Tibial nerve (tissue), 4 donors: ENCODE results near the gene RPS6KA5. TPM values are rescaled to one million over a fixed set of nuclear protein-coding genes. Genes with fewer than 3 reads are reported as not detected.
A peak's percentile ranks its signal among the peaks of the same experiment; 100 is the strongest.

Experiments used
- DNase-seq, 2 donors: peaks; one replicate each; pipeline ENCODE4 v3.0.0-alpha.2; 2019; ENCODE audit warnings: low spot score in 2 of 2
- H3K27ac ChIP-seq, 4 donors: fragments of 200-600 bp; sonication (generic) in 3 of 4; one replicate each; pipeline ENCODE4 v1.5.1; 2017 to 2019; ENCODE audit warnings: mild to moderate bottlenecking in 1 of 4
- H3K27me3 ChIP-seq, 2 donors: fragments of 200-600 bp; sonication (generic) in 1 of 2; one replicate each; pipeline versions ENCODE4 v1.5.1 to v1.6.0; 2017 to 2019
- H3K36me3 ChIP-seq, 3 donors: fragments of 200-600 bp; sonication (generic); one replicate each; pipeline ENCODE4 v1.5.1; 2018 to 2019
- H3K4me1 ChIP-seq, 4 donors: fragments of 200-600 bp; sonication (generic) in 3 of 4; one replicate each; pipeline ENCODE4 v1.5.1; 2017 to 2019
- H3K4me3 ChIP-seq, 4 donors: fragments of 200-600 bp; sonication (generic) in 3 of 4; one replicate each; pipeline ENCODE4 v1.5.1; 2017 to 2019; ENCODE audit warnings: mild to moderate bottlenecking in 1 of 4, moderate library complexity in 1 of 4
- H3K9me3 ChIP-seq, 4 donors: fragments of 200-600 bp; sonication (generic) in 3 of 4; one replicate each; pipeline ENCODE4 v1.5.1; 2017 to 2019
- CTCF ChIP-seq, 5 experiments: fragments of 200-600 bp in 3 of 5; fragments of 450-650 bp in 2 of 5; sonication (generic) in 3 of 5; IDR thresholded peaks; one replicate each; pipeline ENCODE4 v1.5.1; 2016 to 2019; ENCODE audit warnings: antibody characterized with exemption in 5 of 5, mild to moderate bottlenecking in 3 of 5, moderate library complexity in 2 of 5
- EP300 ChIP-seq, 2 donors: sonication (generic); formaldehyde crosslinking; IDR thresholded peaks; one replicate each; pipeline ENCODE4 v1.6.1; 2017; ENCODE audit warnings: antibody characterized with exemption in 2 of 2, mild to moderate bottlenecking in 1 of 2
- POLR2A ChIP-seq, 2 donors: fragments of 450-650 bp; IDR thresholded peaks; one replicate each; pipeline ENCODE4 v1.6.1; 2017; ENCODE audit warnings: antibody characterized with exemption in 2 of 2, mild to moderate bottlenecking in 2 of 2, moderate library complexity in 2 of 2
- WGBS, 2 donors: methylation state at CpG; one replicate each; pipeline ENCODE4 v1.1.5; 2018; 5-methylcytosine and 5-hydroxymethylcytosine counted together
- small RNA-seq: library from RNA; depleted of rRNA; stranded (forward); fragments of <200 nt; gene quantifications from one replicate; pipeline ENCODE3, GENCODE V24; 2016
- total RNA-seq, 4 donors: library from RNA; depleted of rRNA; stranded (reverse); fragments of >200 nt; gene quantifications; one replicate each; pipeline ENCODE4 v1.1.0, GENCODE V29; 2016

RPS6KA5 gene
- total RNA-seq, 4 donors from 2014 or later = 8.4 to 12.7 (median 10.1) TPM

- TF ChIP-seq POLR2A (IDR thresholded peaks at IDR 0.05) (no peak), EP300 (IDR thresholded peaks at IDR 0.05) (no peak), CTCF (IDR thresholded peaks at IDR 0.05) (no peak)
- no peak for DNase-seq
- H3K4me1 ChIP-seq = peaks cover 0 to 30% (median 6%) of the 10 kb centered on the region in 4 donors
- no peaks in the 10 kb centered on the region for H3K9me3 ChIP-seq
- no peaks in the 10 kb centered on the region for H3K36me3 ChIP-seq
- WGBS, 2 donors = 86 to 88% methylated on average over 2 of the region's 2 CpGs
- no peak overlapping the region for H3K4me3 ChIP-seq
- H3K27ac ChIP-seq = peak overlapping the region in 1 of 4 donors; percentile 33
- H3K27me3 ChIP-seq = no peaks in the 10 kb centered on the region
These were observed 257.2 kb downstream of the RPS6KA5 start for GRCh38 chr14:90803249-90803648.

- Histone ChIP-seq H3K9me3 (no peaks in the 10 kb centered on the region), H3K27me3 (no peaks in the 10 kb centered on the region), H3K36me3 (no peaks in the 10 kb centered on the region), H3K4me1 (peaks cover 0 to 15% (median 0%) of the 10 kb centered on the region in 4 donors), H3K4me3 (no peak overlapping the region), H3K27ac (no peak overlapping the region)
- WGBS, 2 donors = 83 to 87% methylated on average over 5 of the region's 5 CpGs
- no peak for DNase-seq
- no peak for TF ChIP-seq POLR2A (IDR thresholded peaks at IDR 0.05)
- TF ChIP-seq CTCF (IDR thresholded peaks at IDR 0.05) = no peak
- no peak for TF ChIP-seq EP300 (IDR thresholded peaks at IDR 0.05)
These were observed 261.0 kb downstream of the RPS6KA5 start for GRCh38 chr14:90799420-90799819.

- Histone ChIP-seq H3K27me3 (no peaks in the 10 kb centered on the region), H3K9me3 (no peaks in the 10 kb centered on the region), H3K4me1 (peaks cover 0 to 10% (median 0%) of the 10 kb centered on the region in 4 donors), H3K36me3 (no peaks in the 10 kb centered on the region), H3K4me3 (no peak overlapping the region), H3K27ac (no peak overlapping the region)
- 90 to 93% methylated on average over 13 of the region's 13 CpGs for WGBS, 2 donors
- DNase-seq = no peak
- TF ChIP-seq EP300 (IDR thresholded peaks at IDR 0.05) (no peak), POLR2A (IDR thresholded peaks at IDR 0.05) (no peak), CTCF (IDR thresholded peaks at IDR 0.05) (no peak)
These were observed 262.5 kb downstream of the RPS6KA5 start for GRCh38 chr14:90797919-90798318.

Small RNA genes lying within 50 kb of the gene (small RNA-seq; reads per million reads assigned to genes)
- not detected for gene RNU7-30P

Other genes with a start within 250 kb of the RPS6KA5 start
- gene TTC7B, start 244.2 kb downstream of the RPS6KA5 start, total RNA-seq = 10 to 100 TPM; 25.9 to 44.1 (median 34.4) TPM
- 10 to 100 TPM; 41.6 to 55.5 (median 46.5) TPM for gene DGLUCY, start 53.4 kb upstream of the RPS6KA5 start, total RNA-seq
- 1 to 10 TPM in 1 of 4 donors, under 1 TPM in 3; 0.21 to 4.1 (median 0.52) TPM for gene GPR68, start 184.1 kb upstream of the RPS6KA5 start, total RNA-seq